Sigmoid colon (tissue), 4 donors: ENCODE results near the gene SLC15A4.

Source experiments
- POLR2A ChIP-seq, 2 donors: fragments of 450-650 bp; IDR thresholded peaks; one replicate each; pipeline ENCODE4 v1.6.1; 2016; ENCODE audit warnings: antibody characterized with exemption in 2 of 2, mild to moderate bottlenecking in 2 of 2, moderate library complexity in 2 of 2
- POLR2AphosphoS5 ChIP-seq, 4 donors: sonication (generic); formaldehyde crosslinking; IDR thresholded peaks; one replicate each; pipeline ENCODE4 v1.6.1; 2017; ENCODE audit warnings: antibody characterized with exemption in 4 of 4

GRCh38 chr12:128753438-128753837 lies 70.3 kb downstream of the SLC15A4 start:
- TF ChIP-seq POLR2AphosphoS5 (IDR thresholded peaks at IDR 0.05), result no peak
- TF ChIP-seq POLR2A (IDR thresholded peaks at IDR 0.05), result no peak
